HG02943 (cell line): Measurements from ENCODE around the gene EXOC3L1.

Experiments used
- ATAC-seq: cut with Tn5 transposase; IDR thresholded peaks from one replicate; pipeline ENCODE4 v1.9.1; 2021; ENCODE audit warnings: mild to moderate bottlenecking, low read depth, moderate library complexity; ENCODE audit not compliant: unreplicated experiment

The EXOC3L1 gene

DNA sequence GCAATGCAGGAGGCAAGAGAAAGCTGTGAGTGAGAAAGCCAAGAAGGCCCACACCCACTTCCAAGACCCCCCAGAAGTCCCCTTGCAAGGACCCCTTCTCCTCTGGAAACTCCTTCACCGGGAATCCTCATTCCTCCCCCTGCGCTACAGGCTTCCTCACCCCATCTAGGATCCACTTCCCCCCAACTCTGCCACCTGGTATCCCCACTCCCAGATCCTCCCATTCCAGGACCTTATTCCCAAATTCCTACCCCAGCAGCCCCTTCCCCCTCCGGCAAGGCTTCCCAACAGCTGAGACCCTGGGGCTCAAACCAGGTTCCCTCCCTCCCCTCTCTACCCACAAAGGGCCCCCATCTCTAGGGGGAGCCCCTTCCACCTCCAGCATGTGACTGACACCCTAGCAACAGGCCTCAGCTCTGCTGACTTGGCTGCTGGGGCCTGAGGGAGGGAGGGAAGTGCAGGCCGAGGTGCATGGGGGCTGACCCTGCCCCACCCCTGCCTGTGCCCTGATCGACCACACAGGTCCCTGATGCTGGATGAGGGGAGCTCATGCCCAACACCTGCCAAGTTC is 23.3 kb downstream of the EXOC3L1 start:
- ATAC-seq: no peak

DNA sequence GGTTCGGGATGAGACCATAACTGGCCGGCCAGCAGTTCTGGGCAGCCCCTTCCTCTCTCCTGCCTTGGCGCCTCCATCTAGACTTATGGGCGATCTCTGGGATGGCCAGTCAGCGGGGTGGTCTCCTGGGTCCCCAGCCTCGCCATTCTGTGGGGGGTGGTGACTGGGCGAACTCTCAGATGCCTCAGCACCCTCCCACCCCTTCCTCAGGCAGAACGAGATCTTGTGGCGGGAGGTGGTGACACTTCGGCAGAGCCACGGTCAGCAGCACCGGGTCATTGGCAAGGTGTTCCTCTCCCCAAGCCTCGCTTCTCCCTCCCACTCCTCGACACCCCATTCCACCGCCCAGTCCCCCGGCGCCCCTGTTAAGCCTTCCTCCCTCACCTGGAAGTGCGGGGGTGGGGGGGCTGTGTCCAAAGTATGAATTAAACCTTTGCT is 23.8 kb downstream of the EXOC3L1 start:
- ATAC-seq: no peak

DNA sequence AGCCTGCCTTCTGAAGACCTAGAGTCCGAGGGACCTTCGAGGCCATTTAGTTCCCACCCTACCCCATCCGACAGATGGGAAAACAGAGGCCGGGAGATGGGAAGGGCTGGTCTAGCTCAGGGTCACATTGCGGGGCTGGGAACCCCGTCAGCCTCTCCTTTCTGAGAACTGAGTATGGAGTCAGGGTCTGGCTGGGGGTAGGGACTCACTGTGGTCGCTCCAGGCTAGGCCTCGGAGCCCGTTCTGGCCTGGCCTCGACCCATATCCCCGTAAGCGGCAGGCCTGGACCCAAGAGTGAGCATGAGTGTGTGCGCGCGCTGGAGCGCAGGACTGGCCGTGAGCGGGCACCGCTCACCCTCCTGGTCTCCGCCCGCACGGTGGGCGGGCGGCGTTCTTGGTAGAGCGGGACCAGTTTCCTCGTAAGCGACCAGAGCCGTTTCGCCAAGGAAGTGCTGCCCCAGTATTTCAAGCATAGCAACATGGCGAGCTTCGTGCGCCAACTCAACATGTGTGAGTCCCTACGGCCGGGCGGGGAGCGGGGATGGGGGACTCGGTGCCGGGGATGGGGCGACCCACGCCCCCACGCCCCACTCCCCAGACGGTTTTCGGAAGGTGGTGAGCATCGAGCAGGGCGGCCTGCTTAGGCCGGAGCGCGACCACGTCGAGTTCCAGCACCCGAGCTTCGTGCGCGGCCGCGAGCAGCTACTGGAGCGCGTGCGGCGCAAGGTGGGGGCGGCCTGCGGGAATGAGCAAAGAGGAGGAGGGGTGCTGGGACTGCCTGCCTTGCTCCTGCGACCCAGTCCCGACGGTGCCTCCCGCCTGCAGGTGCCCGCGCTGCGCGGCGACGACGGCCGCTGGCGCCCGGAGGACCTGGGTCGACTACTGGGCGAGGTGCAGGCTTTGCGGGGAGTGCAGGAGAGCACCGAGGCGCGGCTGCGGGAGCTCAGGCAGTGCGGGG is 24.5 kb downstream of the EXOC3L1 start:
- ATAC-seq: no peak

DNA sequence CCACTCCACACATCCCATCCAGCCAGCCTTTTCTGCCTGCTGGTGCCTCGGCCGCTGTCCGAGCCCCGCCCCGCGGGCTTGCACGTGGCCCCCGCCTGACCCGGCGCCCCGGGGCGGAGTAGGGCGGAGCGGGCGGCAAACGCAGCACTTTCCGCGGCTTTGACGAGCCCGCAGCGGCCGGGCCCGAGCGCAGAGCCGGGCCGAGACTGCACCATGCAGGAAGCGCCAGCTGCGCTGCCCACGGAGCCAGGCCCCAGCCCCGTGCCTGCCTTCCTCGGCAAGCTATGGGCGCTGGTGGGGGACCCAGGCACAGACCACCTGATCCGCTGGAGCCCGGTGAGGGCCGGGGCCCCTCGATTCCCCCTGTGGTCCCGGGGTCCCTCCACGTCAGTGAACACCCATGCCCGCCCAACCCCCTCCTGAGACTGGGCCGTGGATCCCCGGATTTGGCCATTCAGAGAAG is 25.3 kb downstream of the EXOC3L1 start, which contains the start of gene HSF4:
TSS of gene HSF4 (plus strand) at position 147 of the 463 bp plus-strand sequence. CDS start at position 214, 67 bp downstream.
- no peak for ATAC-seq

DNA sequence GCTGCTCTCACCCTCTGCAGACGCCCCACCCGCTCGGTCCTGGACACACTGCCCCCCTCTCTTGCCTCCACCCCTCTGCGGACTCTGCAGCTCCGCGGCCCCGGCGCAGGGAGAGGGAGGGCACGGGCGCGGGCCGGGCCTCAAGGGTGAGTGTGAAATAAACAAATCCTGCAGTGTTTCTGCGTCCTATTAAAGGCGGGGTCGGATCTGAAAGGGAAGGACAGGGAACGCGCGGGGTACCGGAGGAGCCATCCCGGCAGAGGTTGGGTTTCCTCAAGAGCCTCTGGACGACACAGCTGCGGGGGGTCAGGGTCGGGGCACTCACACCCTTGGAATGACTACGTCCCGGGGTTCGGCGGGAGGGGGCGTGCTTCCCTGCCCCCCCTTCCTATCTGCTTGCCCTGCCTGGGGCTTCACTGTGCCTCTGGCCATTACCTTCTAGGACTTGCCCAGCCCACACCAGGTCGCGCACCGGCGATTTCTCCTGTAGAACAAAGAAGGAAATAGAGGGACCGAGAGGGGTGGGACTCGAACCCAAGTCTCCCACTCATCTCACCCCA is 25.9 kb downstream of the EXOC3L1 start:
- ATAC-seq: no peak

DNA sequence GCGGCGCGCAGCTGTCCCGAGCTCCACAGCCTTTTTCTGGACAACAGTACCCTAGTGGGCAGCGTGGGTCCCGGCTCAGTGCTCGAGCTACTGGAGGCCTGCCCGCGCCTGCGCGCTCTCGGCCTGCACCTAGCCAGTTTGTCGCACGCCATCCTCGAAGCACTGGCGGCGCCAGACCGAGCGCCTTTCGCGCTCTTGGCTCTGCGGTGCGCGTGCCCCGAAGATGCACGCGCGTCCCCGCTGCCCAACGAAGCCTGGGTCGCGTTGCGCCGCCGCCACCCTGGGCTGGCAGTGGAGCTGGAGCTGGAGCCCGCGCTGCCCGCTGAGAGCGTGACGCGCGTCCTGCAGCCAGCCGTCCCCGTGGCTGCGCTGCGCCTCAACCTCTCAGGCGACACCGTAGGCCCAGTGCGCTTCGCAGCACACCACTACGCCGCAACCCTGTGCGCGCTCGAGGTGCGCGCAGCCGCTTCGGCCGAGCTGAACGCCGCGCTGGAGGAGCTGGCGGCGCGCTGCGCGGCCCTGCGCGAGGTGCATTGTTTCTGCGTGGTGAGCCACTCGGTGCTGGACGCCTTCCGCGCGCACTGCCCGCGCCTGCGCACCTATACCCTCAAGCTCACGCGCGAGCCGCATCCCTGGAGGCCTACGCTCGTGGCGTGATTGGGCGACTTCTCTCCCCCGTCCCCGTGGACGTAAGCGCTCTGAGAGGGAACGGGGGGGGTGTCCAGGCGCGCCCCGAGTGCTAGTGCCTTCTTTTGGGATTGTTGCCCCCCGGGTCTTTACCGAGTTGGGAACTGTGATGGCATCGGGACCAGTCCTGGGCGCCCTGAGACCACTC is 26.6 kb downstream of the EXOC3L1 start:
- ATAC-seq: no peak

DNA sequence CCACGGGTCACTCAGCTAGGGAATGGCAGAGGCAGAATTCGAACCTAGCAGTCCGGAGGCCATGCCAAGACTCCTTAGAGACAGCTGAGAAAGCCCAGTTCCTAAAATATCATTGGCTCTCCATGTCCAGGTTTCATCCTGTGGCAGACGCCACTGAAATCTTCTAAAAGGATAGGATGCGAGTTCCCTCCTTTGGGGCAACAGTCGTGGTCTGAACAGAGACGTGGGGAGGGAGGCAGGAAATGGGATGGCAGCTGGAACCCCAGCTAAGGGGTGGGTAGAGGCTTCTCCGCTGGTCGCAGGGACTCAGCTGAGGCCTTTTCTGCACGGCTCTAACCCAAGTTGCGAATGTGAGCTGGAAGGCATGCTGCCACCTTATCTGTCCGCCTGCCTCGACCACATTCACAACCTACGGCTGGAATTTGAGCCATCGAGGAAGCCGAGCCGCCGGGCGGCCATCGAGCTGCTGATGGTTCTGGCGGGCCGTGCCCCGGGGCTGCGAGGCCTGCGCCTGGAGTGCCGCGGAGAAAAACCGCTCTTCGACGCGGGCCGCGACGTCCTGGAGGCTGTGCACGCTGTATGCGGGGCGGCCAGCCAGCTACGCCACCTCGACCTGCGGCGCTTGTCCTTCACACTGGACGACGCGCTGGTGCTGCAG is 27.3 kb downstream of the EXOC3L1 start:
- no peak for ATAC-seq

DNA sequence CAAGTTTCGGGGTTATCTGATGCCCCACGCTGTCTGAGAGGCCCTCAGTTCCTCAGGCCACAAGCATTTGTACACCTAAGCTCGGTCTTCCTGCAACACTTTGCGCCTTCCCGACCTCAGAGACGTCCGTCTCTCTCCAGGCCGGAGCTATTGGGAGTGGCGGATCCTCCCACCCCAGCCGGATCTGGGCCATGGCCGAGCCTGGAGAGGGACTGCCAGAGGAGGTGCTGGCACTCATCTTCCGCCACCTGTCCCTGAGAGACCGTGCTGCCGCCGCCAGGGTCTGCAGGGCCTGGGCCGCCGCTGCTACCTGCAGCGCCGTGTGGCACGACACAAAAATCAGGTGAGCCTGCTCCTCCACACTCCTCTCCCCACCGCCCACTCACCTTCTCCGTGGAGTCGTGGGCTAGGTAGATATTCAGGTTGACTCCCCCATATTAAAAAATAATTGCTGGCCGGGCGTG is 28.3 kb downstream of the EXOC3L1 start:
- no peak for ATAC-seq

DNA sequence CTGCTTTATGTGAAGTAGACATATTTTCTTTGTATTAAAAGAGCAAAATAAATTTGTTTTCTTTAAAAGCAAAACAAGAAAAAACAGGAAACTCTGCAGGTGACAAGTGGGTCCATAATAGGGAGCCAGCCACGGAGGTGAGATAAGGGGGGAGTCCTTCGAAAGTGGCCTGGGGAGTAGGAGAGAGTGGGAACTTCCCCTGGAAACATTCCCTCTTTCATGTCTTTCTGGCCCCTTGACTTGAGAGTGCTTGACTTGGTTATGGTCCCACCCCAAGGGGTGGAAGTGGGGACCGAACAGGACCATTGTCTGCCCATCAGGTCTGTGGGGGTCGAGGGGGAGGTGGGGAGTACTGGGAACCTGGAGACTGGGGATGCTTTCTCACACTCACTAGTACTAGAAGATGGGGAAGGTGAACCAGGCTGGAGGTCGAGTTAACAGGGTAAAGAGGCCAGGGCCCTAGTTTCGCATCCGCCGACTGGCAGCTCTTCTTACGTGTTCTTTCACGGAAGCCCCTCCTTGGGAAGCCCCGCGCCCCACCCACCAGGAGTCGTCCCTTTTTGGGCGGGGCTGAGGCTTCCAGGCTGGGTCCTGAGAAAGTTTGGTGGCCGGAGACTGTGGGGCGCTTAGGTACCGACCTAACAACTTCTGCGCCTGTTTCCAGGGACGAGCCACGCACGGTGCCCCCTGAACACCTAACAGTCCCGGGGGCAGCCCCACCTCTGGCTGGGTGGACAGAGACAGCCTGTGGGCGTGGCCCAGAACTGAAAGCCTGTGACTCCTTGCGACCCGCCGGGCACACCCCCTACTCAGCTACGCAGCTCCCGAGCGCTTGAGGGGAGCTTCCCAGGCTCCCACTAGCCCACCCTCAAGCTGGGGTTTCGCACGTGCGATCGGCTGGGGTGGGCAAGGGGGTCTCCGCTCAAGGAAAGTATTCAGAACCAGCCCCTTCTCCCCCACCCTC is 31.0 kb downstream of the EXOC3L1 start:
- no peak for ATAC-seq

DNA sequence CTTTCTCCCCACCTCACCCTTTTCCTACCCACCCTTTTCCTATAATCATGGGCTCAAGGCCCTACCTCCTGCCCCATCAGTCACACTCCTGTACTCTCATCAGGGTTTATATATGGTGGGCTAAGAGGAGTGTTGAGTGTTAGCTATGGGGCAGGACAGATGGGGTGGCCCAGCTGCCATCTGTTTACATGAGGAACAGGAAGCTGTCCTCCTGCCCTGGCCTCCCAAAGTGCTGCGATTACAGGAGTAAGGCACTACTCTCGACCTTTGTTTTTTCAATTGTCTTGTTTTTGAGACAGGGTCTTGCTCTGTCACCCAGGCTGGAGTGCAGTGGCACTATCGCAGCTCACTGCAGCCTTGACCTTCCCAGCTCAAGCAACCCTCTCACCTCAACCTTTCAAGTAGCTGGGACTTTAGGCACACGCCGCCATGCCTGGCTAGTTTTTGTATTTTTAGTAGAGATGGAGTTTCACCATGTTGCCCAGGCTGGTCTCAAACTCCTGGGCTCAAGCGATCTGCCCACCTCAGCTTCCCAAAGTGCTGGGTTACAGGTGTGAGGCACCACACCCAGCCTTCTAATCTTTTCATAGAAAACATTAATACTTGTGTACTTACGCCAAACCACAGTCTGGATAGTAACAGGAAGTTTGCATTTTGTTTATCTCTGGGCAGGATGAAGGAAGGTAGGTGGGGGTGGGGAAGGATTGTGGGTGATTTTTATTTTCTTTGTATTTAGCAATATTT is 31.9 kb downstream of the EXOC3L1 start:
- no peak for ATAC-seq

DNA sequence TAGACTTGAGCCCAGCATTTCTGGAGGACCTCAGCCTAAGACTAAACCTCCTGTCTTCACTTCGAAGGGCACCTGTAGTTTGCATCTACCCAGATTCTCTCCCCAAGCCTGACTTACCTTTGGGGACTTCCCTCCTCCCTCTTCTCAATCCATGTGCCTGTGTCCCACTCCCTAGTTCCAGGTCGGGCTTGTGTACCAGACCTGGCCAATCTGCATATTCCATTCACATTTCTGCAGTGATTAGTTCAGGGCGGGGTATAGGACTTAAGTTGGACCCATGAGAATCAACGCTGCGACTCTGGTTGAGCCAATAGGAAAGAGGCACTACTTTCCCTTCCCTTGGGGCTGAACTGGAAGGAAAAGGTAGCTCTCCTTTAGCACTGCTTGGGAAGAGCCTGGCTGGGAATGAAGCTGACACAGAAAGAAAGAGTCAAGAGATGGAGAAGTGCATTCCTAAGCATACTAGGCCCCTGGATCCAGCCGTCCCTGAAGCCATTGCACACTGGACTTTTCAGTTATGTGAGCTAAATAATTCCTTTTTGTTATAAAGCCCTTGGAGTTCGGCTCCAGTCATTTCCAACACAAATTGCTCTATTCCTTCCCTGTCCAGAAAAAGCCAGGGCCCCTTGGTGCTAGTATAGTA is 32.7 kb downstream of the EXOC3L1 start:
- no peak for ATAC-seq

DNA sequence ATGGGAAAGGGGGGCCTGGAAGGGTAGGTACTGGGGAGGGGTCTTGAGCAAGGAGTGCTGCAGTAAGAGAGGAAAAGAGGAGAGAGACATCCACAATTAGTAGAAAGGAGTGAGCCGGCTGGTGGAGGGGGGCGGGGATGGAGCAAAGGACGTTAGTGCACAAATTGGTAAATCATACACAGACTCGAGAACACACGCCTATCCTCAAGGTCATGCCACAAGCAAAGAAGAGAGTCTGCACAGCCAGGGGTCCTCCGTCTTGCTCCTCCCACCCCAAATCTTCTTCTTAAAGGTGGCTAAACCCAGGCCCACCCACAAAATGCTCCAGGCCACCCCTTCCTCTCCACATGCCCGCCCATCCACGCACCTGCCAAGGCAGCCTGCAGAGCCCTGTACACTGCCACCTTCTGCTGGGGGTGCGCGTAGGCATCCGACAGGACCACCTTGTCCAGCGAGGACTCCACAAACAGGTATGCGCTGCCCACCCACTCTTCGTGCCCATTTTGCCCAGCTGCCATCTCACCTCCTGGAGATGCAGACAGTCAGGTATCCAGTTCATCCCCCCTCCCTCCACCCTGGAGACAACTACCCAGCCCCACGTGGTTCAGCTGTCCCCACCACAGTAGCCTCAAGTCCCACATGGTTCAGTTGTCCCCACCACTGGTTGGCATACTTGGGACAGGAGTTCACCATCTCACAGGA is 33.6 kb downstream of the EXOC3L1 start:
- ATAC-seq: no peak

DNA sequence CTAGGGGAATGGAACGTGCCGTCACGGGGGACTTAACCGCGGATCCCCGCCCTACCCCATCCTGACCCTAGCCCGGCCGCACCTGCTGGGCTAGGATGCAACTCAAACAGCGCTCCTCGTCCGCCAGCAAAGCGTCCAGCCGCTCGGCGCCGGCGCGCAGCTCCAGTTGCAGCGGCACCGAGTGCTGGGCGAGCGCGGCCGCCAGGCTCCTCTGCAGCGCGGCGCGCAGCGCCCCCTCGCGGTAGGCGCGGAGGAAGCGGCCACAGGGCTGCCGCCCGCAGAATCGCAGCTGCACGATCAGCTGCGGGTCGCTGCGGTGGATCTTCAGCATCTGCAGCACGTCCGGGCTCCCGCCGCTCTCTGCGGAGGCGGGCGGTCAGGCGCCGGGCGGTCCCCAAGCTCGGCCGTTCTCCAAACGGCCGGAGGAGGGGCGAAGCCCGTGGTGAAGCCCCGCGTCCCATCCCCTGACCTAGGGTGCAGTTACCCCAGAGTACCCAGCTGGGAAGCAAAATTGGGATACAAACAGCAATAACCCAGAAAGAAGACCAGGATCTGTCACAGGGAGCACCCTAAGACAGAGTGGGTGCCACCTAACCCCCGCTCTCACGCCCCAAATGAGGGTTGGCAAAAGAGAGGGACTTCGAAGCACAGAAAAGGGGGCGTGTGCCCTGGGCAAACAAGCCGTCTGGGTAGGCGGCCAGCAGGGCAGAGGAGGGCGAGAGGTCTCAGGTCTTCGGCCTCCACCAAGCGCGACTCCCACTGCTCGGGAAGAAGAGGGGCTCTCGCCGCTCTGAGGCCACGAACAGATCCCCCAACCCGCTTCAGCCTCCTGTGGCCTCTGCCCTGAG is 34.4 kb downstream of the EXOC3L1 start:
- ATAC-seq: no peak

DNA sequence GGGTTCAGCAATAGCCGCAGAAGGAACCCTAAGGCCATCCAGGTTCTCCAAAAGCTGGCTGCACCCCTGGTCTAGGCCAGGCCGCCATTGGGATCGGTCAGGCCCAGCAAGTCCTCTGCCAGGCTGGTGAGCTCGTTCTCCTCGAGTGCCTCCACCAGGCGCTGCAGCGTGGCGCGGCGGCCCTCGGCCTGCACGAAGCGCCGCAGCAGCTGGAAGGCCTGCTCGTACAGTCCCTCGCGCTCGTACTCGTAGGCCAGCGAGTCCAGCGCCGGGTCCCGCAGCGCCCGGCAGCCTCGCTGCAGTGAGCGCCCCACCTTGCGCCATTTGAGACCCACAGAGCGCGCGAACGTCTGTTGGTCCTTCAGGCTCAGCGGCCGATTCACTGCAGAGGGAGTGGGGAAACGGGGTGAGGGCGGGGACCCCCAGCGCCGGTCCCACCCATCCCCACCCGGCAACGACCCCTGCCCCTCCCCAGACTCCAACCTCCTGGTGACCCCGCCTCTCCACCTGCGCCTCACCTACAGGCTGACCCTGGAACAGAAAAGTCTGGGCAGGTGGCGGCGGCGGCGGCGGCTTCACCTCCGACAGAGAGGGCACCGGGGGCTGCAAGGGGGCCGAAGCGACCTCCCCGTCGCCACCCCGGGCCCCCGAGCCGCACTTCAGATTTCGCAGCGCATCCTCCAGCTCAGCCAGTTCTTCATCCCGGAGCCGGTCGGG is 35.2 kb downstream of the EXOC3L1 start:
- no peak for ATAC-seq

DNA sequence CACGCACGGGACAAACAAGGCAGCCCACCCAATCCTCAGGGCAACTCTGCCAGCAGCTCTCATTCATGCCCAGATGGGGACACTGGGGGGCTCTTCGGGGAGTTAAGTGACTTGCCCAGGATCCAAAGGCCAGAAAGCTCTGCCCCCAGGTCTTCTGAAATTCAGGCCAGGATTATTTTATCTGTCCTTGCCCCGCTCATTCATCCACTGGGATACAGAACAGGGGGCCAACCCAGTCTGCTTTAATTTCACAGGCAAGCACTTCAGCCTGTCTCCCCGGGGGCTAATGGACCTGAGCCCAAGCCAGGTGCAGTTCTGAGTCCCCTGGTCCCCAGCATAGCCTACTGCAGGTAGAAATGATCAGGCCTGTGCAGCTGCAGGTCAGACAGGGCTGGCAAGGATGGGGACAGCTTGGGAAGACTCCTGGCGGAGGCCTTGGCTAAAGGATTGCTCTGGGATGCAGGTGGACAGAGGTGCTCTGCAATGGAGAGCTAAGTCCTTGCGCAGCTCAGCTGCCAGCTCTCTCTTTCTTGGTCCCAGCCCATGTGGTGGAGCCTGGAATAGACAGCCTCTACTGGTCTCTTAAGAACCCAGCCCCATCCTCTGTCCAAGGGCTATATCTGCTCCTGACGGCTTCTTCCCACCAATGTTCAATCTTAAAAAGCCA is 38.4 kb downstream of the EXOC3L1 start:
- ATAC-seq: no peak
